Stimulated activated CD4-positive, alpha-beta T cell treated with anti-CD3 and anti-CD28 coated beads, Interleukin-4, amount 100 ng/mL, for 4 hours (primary cell): Measurements from ENCODE around the gene SLC37A2.
A peak's percentile ranks its signal among the peaks of the same experiment; 100 is the strongest.
"Not testable (repeated sequence)": the region's sequence is repeated elsewhere in the genome, so short reads cannot be mapped to it uniquely, and the experiment has no call there.

ENCODE experiments used
- DNase-seq, 2 experiments: peaks; one replicate each; pipeline ENCODE4 v3.0.0-alpha.2; 2020

The SLC37A2 gene

GRCh38 chr11:125062931-125063428, at the start of gene SLC37A2:
TSS of gene SLC37A2 (plus strand) at chr11:125063305. CDS start at chr11:125063368, 63 bp downstream.
- peak; percentile 27 to 39 for DNase-seq

DNA sequence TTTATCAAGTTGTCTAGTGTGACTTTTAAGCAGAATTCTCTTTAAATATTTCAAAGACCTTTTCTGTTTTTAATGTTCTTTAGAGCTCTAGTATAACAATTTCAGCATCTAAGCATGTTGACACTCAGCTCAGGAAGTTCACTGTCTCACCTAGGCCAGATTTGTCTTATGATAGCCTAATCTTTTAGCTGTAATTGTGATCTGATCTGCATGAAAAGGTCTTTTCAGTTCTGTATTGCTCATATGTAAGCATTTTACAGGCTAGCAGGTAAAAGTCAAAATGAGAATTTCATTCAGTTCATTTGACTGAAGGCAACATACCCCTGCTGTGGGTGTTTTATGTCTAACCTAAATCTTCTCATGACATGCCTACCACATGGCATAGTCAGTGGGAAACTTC, 46.7 kb upstream of the SLC37A2 start:
- DNase-seq = no peak

GRCh38 chr11:125020342-125020741, 42.8 kb upstream of the SLC37A2 start:
- DNase-seq = no peak

DNA sequence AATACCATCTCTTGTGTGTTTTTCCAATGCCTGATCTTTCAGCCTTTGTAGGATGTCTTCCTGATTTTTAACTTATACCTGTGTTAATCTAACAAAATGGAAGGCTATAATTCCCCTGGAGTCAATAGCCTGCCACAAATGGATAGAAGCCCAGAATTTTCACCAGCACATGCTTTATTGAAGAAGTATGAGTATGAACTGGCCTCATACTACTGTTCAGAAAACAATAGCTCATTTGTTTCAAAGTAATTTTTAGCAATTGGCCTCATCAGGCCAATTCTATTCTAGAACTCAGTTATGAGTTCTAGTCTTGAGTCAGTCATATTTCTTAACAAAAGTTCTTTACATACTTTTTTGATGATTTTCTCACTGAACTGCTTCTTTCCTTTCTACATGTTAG, 40.6 kb upstream of the SLC37A2 start:
- no peak for DNase-seq

DNA sequence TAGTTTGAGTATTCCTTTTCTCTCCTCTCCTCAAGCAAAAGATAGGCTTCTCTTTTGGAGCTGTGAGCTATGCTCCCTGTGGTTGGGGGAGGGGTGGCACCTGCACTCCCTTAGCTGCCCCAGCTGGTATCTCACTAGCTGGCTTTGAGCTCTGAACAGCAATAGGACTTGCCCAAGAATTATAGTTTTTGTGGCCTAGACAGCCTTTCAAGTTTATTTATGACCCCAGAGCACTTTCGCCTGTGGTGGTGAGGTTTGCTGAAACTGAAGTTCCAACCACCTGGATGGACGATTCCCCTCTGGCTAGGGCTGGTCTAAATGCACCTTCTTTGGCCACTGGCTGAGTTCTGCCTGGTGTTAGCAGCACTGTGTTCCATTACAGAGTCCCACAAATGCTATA, 37.1 kb upstream of the SLC37A2 start:
- no peak for DNase-seq

DNA sequence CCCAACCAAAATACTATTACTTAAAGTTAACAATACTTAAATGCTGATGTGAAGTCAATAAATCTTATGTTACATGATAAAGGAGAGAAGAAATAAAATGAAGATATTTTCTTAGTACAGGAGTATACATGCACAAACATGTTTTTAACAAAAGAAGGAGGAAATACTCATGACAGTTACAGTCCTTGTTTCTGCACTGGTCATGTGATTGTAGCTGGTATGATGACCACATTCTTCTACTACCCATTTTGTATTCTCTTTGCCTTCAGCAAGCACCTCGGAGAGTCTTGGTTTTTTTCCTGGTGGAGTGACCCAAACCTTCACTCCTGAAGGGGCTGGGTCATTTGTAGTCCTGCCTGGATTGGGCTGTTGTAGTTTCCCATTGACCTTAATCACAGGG, 33.7 kb upstream of the SLC37A2 start:
- DNase-seq = not testable (repeated sequence)

- no peak for DNase-seq
Observed at GRCh38 chr11:125036933-125037332, 26.2 kb upstream of the SLC37A2 start.

DNA sequence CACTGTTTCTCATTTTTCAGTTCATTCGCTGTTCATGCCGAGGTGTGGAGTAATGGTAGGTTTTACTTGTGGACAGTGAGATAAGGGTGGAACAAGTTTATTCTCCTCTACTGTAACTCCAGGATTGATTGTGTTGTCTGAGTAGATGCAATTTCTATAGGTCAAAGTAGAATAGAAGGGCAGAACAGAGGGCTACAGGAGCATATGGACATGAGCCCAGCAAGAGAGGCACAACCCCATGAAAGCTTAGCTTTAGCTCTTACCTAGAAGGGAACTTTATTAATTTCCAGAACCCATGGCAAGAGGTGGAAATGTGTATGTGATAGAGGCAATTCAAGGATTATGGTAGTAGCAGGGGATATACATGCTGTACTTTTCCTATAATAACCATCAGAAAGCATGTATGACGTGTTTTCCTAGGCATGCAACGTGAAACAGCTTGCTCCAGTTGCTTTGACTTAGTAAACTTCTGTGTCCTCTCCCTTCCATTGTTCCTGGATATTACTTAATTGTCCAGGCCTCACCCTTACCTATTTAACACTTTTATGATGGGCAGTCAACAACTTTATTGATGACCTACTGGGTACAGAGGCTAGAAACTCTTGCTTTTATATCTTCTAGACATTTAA, 13.8 kb upstream of the SLC37A2 start:
- no peak for DNase-seq

GRCh38 chr11:125052047-125052446, 11.1 kb upstream of the SLC37A2 start:
- no peak for DNase-seq

DNA sequence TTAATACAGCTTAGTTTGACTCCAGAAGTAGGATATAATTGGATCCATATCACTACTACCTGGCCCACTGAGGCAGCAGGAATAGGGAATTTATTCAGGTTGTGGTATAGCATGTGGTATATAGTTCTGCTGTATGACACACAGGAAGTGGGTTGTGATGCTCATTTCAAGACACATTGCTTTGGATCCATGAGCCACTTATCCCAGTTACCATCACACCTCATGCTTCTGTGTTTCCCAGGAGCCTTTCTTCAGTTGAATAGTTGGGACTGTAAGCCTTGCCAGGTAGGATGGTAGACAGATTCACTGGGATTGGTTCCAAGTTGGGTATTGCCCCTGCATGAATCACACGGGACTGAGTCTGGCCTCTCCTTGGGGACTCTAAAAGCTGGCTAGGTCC, 9.9 kb upstream of the SLC37A2 start:
- DNase-seq = no peak

DNA sequence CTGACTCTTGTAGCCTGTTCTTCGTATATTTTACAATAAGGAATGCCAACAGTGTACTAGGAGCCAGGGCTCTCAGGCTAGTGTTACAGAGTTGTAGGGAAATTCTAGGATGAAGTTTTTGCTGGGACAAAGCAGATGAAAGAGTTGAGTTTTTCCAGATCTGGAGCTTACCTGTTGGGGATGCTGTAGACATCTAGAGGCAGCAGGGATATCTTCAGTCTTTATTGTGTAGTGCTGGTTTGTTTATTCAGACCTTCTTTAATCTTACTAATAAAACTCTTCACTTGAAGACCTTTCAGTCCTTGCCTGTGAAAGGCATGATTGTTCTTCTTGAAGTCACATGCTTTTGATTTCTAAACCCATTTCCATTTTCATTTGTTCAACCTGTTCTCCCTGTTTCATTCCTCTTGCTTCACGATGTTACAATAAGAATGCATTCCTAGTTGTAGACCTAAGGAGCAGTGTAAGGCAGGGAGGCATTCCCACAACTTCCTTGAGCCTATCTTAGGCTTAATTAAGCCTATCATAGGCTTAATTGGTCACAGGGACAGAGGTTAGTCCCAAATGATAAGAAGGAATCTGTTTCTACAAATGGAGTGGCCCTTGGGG, 7.9 kb upstream of the SLC37A2 start:
- DNase-seq = no peak

GRCh38 chr11:125056111-125056510, 7.0 kb upstream of the SLC37A2 start:
- DNase-seq = not testable (repeated sequence)

DNA sequence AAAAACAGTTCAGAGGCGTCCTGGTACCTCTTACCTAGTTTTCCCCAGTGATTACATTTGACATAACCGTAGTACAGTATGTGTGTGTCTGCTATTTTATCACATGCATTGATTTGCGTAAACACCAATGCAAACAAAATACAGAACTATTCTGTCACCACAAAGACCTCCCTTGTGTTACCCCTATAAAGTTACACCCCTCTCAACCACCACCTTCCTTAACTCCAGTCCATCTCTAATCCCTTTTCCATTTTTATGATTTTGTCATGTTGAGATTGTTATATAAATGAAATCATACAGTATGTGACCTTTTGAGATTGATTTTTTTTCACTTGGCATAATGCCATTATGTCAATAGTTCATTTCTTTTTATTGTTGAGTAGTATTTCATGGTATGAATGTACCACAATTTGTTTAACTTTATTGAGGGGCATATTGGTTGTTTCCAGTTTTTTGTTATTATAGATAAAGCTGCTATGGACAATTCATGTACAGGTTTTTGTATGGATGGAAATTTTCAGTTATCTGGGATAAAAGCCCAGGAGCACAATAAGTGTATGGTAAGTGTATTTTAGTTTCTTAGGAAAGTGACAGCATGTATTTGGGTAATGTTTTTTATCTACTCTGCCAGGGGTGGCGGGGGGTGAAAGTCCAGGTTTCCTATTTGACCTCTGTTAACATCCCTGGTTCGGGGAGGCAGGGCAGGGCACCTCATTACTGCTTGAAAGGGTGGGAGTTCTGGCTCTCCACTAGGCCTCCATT, 6.0 kb upstream of the SLC37A2 start:
- no peak for DNase-seq

GRCh38 chr11:125057693-125058016, 5.5 kb upstream of the SLC37A2 start:
- DNase-seq = no peak

- DNase-seq = no peak
Observed at GRCh38 chr11:125061281-125061680, 1.8 kb upstream of the SLC37A2 start.

DNA sequence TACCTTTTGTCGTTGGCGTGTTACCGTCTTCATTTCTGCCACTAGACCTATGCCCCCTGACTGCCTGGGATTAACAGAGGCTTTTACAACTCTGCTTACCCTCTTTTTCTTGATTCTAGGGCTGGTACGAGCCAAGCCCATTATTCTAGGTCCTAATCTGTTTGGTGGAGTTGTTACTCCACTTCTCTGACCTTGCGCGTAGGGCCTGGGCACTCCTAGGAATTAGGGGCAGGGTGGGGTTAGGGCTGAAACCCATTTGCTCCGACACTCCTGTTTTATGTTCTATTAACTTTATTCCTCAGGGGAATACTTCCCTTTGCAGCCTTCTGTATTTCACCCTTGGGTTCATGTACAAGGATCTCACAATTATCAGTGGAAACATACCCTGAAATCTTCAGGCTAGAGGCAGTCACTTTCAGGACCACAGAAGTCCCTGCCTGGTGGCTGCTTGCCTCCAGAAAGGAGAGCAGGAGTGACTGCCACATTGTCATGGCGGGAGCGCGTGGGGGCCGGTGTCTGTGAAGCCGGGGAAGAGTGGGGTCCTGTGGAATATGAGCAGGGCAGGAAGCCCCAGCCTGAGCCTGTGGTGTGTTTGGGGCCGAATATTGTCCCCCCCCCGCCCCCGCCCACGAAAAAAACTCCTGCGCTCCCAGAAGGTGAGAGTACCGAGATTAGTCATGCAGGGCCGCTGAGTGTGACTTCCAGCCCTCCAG, 731 bp upstream of the SLC37A2 start:
- DNase-seq = no peak

GRCh38 chr11:125063429-125064043, 431 bp downstream of the SLC37A2 start:
- no peak for DNase-seq

DNA sequence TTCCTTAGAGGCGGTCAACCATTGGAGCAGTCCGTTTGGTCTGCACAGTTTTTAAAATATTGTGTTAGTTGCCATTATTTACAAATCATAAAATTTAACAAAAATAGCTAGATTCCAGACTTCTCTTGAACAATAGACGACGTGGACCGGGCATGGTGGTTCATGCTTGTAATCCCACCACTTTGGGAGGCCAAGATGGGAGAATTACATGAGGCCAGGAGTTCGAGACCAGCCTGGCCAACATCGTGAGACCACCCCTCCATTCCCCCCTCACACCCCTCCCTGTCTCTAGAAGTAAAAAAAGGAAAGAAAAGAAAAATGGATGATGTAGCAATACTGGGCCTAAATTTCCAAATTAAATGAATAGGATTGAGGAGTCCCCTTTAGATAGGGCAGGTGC, 965 bp downstream of the SLC37A2 start:
- DNase-seq = no peak

GRCh38 chr11:125068368-125068767, 5.3 kb downstream of the SLC37A2 start:
- no peak for DNase-seq

DNA sequence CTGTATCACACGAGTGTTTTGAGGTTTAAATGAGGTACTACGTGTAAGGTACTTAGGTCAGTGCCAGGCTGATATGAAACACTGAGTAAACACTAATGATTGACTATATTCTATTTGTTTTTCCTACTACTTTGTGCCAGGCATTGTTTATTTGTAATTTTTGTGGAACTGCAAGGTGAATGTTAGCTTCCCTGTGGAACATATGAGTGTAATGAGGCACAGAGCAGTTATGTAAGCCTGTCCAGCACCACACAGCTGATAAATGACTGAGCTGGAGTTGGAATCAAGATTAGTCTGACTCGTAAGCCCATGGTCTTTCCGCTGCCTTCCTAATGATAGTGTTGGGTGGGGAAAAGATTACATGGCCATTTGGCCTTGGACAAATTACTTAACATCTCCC, 5.9 kb downstream of the SLC37A2 start:
- no peak for DNase-seq

- DNase-seq = no peak
Observed at GRCh38 chr11:125069796-125070195, 6.7 kb downstream of the SLC37A2 start.

DNA sequence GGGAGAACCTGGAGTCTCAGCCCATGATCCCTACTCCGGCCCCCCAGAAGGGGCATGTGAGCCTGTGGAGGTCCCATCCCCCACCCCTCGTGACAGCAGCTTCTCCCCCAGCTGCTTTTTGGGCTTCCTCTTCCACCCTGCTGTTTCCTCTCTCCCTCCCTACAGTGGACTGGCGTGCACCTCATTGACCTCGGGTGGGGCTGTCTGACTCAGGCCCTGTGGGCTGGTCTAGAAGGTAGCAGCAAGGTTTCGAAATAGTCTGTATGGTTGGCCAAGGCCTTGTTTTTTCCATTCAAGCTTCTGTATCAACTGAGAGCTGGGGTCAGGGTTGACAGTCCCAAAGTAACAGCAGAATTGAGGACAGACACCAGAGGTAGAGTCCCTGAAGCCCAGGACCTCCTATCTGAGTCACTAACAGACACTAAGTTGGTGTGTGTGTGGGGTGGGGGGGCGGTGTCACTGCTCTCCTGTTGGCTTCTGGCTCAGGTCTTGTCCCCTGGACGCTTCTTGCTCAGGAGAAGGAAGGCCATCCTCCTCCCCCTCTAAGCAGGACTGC, 7.7 kb downstream of the SLC37A2 start:
- DNase-seq = no peak

GRCh38 chr11:125071435-125071834, 8.3 kb downstream of the SLC37A2 start:
- no peak for DNase-seq
